Measurements from ENCODE around the gene RSBN1. TPM values are rescaled to one million over a fixed set of nuclear protein-coding genes. Genes with fewer than 3 reads are reported as not detected.
"Not testable (repeated sequence)": the region's sequence is repeated elsewhere in the genome, so short reads cannot be mapped to it uniquely, and the experiment has no call there.

RSBN1 gene
- total RNA-seq, 1 donor from 2014 or later, result 27.7 TPM

- no peak for TF ChIP-seq CTCF (conservative IDR thresholded peaks at IDR 0.05; ENCODE audit: low read depth, low read length)
- H3K4me3 ChIP-seq (ENCODE audit: low read depth, low read length), result no peak overlapping the region
- DNase-seq (ENCODE audit: low read depth), result no peak
These were observed 45.5 kb upstream of the RSBN1 start for GRCh38 chr1:113857776-113858175.

- no peak overlapping the region for H3K4me3 ChIP-seq (ENCODE audit: low read depth, low read length)
- no peak for TF ChIP-seq CTCF (conservative IDR thresholded peaks at IDR 0.05; ENCODE audit: low read depth, low read length)
- DNase-seq (ENCODE audit: low read depth), result no peak
These were observed 44.1 kb upstream of the RSBN1 start for GRCh38 chr1:113856401-113856790.

GRCh38 chr1:113855630-113856400 is 43.5 kb upstream of the RSBN1 start:
- no peak for TF ChIP-seq CTCF (conservative IDR thresholded peaks at IDR 0.05; ENCODE audit: low read depth, low read length)
- no peak overlapping the region for H3K4me3 ChIP-seq (ENCODE audit: low read depth, low read length)
- DNase-seq (ENCODE audit: low read depth), result no peak

GRCh38 chr1:113854234-113854633 is 42.0 kb upstream of the RSBN1 start:
- TF ChIP-seq CTCF (conservative IDR thresholded peaks at IDR 0.05; ENCODE audit: low read depth, low read length), result no peak
- DNase-seq (ENCODE audit: low read depth), result no peak
- H3K4me3 ChIP-seq (ENCODE audit: low read depth, low read length), result no peak overlapping the region

- H3K4me3 ChIP-seq (ENCODE audit: low read depth, low read length); DNase-seq (ENCODE audit: low read depth): not testable (repeated sequence)
These were observed 40.4 kb upstream of the RSBN1 start for GRCh38 chr1:113852694-113853093.

GRCh38 chr1:113850127-113850796 is 38.0 kb upstream of the RSBN1 start:
- no peak overlapping the region for H3K4me3 ChIP-seq (ENCODE audit: low read depth, low read length)
- TF ChIP-seq CTCF (conservative IDR thresholded peaks at IDR 0.05; ENCODE audit: low read depth, low read length), result no peak
- DNase-seq (ENCODE audit: low read depth), result no peak

GRCh38 chr1:113849072-113849471 is 36.8 kb upstream of the RSBN1 start:
- H3K4me3 ChIP-seq (ENCODE audit: low read depth, low read length), result no peak overlapping the region
- DNase-seq (ENCODE audit: low read depth), result no peak
- TF ChIP-seq CTCF (conservative IDR thresholded peaks at IDR 0.05; ENCODE audit: low read depth, low read length), result no peak
